GM12878 (cell line): ENCODE data around the gene ALDH1A2. TPM values are rescaled to one million over a fixed set of nuclear protein-coding genes. Genes with fewer than 3 reads are reported as not detected.

Experiments
- ATAC-seq: fragments of 200-7000 bp; cut with Tn5 transposase; 3 replicates; pipeline ENCODE4 v1.9.1; 2020; ENCODE audit warnings: mild to moderate bottlenecking, moderate library complexity
- BruUV-seq: library from RNA; stranded (reverse); fragments of 400-500 nt; replicated peaks from 2 replicates; lab custom pipeline; 2021; lab: Mats Ljungman, UMichigan
- CTCF ChIA-PET: fragments of 300-600 bp; sonication (Branson Sonifier 250); formaldehyde crosslinking; extraction: SDS; loops from one replicate; lab custom pipeline; 2021; ENCODE audit warnings: inconsistent platforms; lab: Yijun Ruan, JAX
- POLR2A ChIA-PET: fragments of 350-600 bp; formaldehyde crosslinking; extraction: SDS; loops from one replicate; lab custom pipeline; 2021; ENCODE audit warnings: inconsistent platforms; lab: Charles Lee
- RAD21 ChIA-PET: fragments of 300-600 bp; sonication (Branson Sonifier 250); formaldehyde crosslinking; loops from one replicate; lab custom pipeline; 2023; ENCODE audit warnings: antibody characterized with exemption; ENCODE audit not compliant: unreplicated experiment; lab: Charles Lee
- SMC1A ChIA-PET: fragments of 300-600 bp; sonication (Branson Sonifier 250); formaldehyde crosslinking; loops from one replicate; lab custom pipeline; 2023; ENCODE audit not compliant: unreplicated experiment, uncharacterized antibody; lab: Charles Lee
- DNase-seq: peaks from one replicate; pipeline ENCODE4 v3.0.0-alpha.2; 2011; ENCODE audit warnings: low read depth, low spot score
- FAIRE-seq: peaks from 3 replicates; lab custom pipeline; 2011; peaks lifted over from hg19 to GRCh38; lab: Jason Lieb, UNC
- H2AFZ ChIP-seq: 2 replicates; pipeline ENCODE4 v1.6.0; 2011; ENCODE audit warnings: low read depth, low read length, control low read depth; ENCODE audit not compliant: control insufficient read depth
- H3K27ac ChIP-seq: 2 replicates; pipeline ENCODE4 v1.5.1; 2011; ENCODE audit warnings: control low read depth; ENCODE audit not compliant: control insufficient read depth, insufficient read depth
- H3K27me3 ChIP-seq, 2 experiments: replicated peaks in 1 of 2; 2 replicates each; pipeline versions ENCODE4 v1.6.0 to v1.6.1; 2011; ENCODE audit warnings: low read length in 1 of 2; ENCODE audit not compliant: control insufficient read depth in 2 of 2, insufficient read depth in 2 of 2
- H3K36me3 ChIP-seq, 2 experiments: 2 replicates each; pipeline ENCODE4 v1.5.1; 2011; ENCODE audit warnings: low read length in 1 of 2; ENCODE audit not compliant: control insufficient read depth in 2 of 2, insufficient read depth in 2 of 2
- H3K4me1 ChIP-seq: 2 replicates; pipeline ENCODE4 v1.6.1; 2011; ENCODE audit warnings: mild to moderate bottlenecking, low read length, moderate library complexity, mixed read lengths; ENCODE audit not compliant: control insufficient read depth, insufficient read depth
- H3K4me2 ChIP-seq: 2 replicates; pipeline ENCODE4 v1.6.0; 2011; ENCODE audit warnings: control low read depth; ENCODE audit not compliant: control insufficient read depth, insufficient read depth
- H3K4me3 ChIP-seq: fragments of 200-600 bp; sonication (generic); 2 replicates; pipeline ENCODE4 v1.5.1; 2016
- H3K79me2 ChIP-seq: 2 replicates; pipeline ENCODE4 v1.6.0; 2011; ENCODE audit warnings: low read length; ENCODE audit not compliant: control insufficient read depth, insufficient read depth
- H3K9ac ChIP-seq: 2 replicates; pipeline ENCODE4 v1.8.0; 2011; ENCODE audit warnings: low read length, control low read depth, mixed read lengths; ENCODE audit not compliant: control insufficient read depth, insufficient read depth
- H3K9me3 ChIP-seq: replicated peaks from 3 replicates; pipeline ENCODE4 v1.5.1; 2011; ENCODE audit warnings: mild to moderate bottlenecking, low read length; ENCODE audit not compliant: control insufficient read depth, insufficient read depth
- H4K20me1 ChIP-seq: 2 replicates; pipeline ENCODE4 v1.6.0; 2011; ENCODE audit not compliant: control insufficient read depth, insufficient read depth
- EZH2 ChIP-seq: IDR thresholded peaks from 2 replicates; pipeline ENCODE4 v1.6.1; 2012; ENCODE audit warnings: low read depth, mild to moderate bottlenecking, control low read depth, inconsistent platforms, low read length, borderline replicate concordance; ENCODE audit not compliant: control insufficient read depth
- FOXK2 ChIP-seq: fragments of 450-650 bp; IDR thresholded peaks from 2 replicates; pipeline ENCODE4 v1.6.1; 2017; ENCODE audit warnings: mild to moderate bottlenecking, moderate library complexity
- LARP7 ChIP-seq: fragments of 450-650 bp; IDR thresholded peaks from 2 replicates; pipeline ENCODE4 v1.6.1; 2017; ENCODE audit warnings: mild to moderate bottlenecking
- MEF2B ChIP-seq: fragments of 450-650 bp; IDR thresholded peaks from 2 replicates; pipeline ENCODE4 v1.6.1; 2018; ENCODE audit warnings: mild to moderate bottlenecking, moderate library complexity; ENCODE audit not compliant: partially characterized antibody, poor library complexity, severe bottlenecking
- RCOR1 ChIP-seq: conservative IDR thresholded peaks from 2 replicates; pipeline ENCODE4 v1.6.1; 2012; ENCODE audit warnings: low read depth, low read length, improper control_type of control experiment
- ZBED1 ChIP-seq: IDR thresholded peaks from 2 replicates; pipeline ENCODE4 v1.6.1; 2016; ENCODE audit warnings: borderline replicate concordance
- WGBS: methylation state at CpG from one replicate; pipeline ENCODE4 v1.1.6; 2016; ENCODE audit warnings: low lambda C conversion rate; ENCODE audit not compliant: insufficient replicate concordance, insufficient coverage; ENCODE audit errors: missing lambda C conversion rate; 5-methylcytosine and 5-hydroxymethylcytosine counted together
- in situ Hi-C: fragments of 300-500 bp; cut with MboI; formaldehyde crosslinking; loops from 9 replicates; pipeline ENCODE4 v1.14.3; 2018; ENCODE audit warnings: mixed read lengths
- intact Hi-C: fragments of 100-400 bp; cut with micrococcal nuclease; formaldehyde crosslinking; loops from one replicate; pipeline ENCODE4 v1.14.2; 2022; ENCODE audit not compliant: unreplicated experiment
- polyA plus RNA-seq, 11 experiments: library from polyadenylated mRNA; depleted of rRNA in 4 of 11; unstranded in 6 of 11; stranded (reverse) in 5 of 11; fragments of >200 nt; fragmentation: Nextera tagmentation in 4 of 11; fragmentation: Illumina TruSeq in 1 of 11; extraction: Ambion mirVana in 4 of 11; extraction: Trizol in 1 of 11; gene quantifications; 1 replicate in 1 of 11; 2 replicates in 10 of 11; pipeline versions ENCODE4 v1.2.1 to v1.2.3, GENCODE V29; 2011 to 2016; ENCODE audit warnings: inconsistent platforms in 2 of 11, missing spikeins in 2 of 11, low read depth in 1 of 11
- total RNA-seq, 4 experiments: library from RNA; depleted of rRNA in 3 of 4; stranded (reverse); fragments of >200 nt in 3 of 4; fragmentation: Illumina TruSeq in 1 of 4; extraction: Trizol in 1 of 4; gene quantifications; 2 replicates each; pipeline versions ENCODE4 v1.2.1 to v1.2.3, GENCODE V29; 2013 to 2021
- TF ChIP-seq, protein P1 (sequence below): fragments of 450-650 bp; IDR thresholded peaks from 2 replicates; pipeline ENCODE4 v1.6.1; 2016; ENCODE audit warnings: mild to moderate bottlenecking

ALDH1A2 gene
- total and polyA plus RNA-seq, 10 of the 15 experiments (the other 5 are each of a cell fraction or from before 2014, with no cell fraction given), result 0.06 to 0.92 (median 0.18) TPM; not detected in 5

DNA sequence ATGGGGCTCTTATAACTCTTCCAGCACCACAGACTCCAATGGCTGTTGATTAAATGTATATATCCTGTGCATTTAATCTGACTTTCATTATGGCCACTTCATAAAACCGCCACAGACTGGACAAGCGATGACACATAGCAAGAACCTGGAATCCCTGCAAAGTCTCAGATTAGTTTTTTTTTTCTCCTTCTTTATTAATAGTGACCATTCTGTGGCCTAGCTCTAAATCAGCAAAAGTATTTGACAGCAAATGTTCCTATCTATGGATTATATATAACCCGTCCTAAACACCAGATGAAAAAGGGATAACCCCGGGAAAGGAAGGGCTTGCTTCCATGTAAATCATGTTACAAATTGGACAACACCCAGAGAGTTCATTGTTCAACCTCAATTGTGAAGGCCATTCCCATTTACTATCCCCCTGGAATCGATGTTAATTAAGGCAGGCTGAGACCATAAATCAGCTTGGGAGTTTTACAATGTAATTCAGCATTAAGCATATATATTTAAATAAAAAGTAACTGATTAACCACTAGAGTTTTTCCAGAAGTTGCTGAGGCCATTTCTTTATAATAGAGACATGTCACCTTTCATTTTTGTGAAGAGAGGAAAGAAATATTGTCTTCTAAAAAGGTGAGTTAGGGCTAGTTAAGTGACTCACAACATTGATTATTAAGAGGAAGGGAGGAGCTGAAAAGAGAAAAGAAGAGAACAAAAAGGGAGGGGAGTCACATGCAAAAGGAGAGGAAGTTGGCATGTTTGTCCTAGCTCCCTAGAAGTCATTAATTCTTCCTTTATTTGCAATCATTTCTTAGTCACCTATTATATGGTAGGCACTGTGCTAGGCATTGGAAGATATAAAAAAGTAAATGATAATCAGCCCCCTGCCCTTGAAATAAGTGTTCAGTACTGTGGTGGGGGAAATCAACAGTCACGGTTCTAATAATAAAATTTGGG lies 26.2 kb downstream of the ALDH1A2 start:
- DNase-seq, result no peak
- Histone ChIP-seq H3K27ac (no peak overlapping the region), H3K27me3 (no peaks in the 10 kb centered on the region; a peak in 1 of 4 replicates), H3K9ac (no peak overlapping the region), H3K9me3 (no peaks in the 10 kb centered on the region), H3K79me2 (no peaks in the 10 kb centered on the region), H4K20me1 (no peaks in the 10 kb centered on the region), H3K4me2 (no peak overlapping the region), H2AFZ (no peak overlapping the region), H3K4me1 (no peaks in the 10 kb centered on the region), H3K4me3 (no peak overlapping the region), H3K36me3 (no peaks in the 10 kb centered on the region)
- POLR2A ChIA-PET, result no interaction called here
- in situ Hi-C loops (no loop called here), intact Hi-C loops (no loop called here)
- FAIRE-seq, result no peak
- TF ChIP-seq LARP7 (no peak), MEF2B (no peak), ZBED1 (no peak), RCOR1 (no peak), EZH2 (no peak), FOXK2 (no peak)
- TF ChIP-seq, protein P1, sequence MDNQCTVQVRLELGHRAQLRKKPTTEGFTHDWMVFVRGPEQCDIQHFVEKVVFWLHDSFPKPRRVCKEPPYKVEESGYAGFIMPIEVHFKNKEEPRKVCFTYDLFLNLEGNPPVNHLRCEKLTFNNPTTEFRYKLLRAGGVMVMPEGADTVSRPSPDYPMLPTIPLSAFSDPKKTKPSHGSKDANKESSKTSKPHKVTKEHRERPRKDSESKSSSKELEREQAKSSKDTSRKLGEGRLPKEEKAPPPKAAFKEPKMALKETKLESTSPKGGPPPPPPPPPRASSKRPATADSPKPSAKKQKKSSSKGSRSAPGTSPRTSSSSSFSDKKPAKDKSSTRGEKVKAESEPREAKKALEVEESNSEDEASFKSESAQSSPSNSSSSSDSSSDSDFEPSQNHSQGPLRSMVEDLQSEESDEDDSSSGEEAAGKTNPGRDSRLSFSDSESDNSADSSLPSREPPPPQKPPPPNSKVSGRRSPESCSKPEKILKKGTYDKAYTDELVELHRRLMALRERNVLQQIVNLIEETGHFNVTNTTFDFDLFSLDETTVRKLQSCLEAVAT, result no peak
- BruUV-seq, result no TSS peak
- no peak for ATAC-seq
- 26% methylated on average over 6 of the region's 6 CpGs for WGBS
- CTCF ChIA-PET, result no interaction called here
- SMC1A ChIA-PET, result no interaction called here
- RAD21 ChIA-PET, result no interaction called here
